ENCODE results near the gene IL13.

DNA sequence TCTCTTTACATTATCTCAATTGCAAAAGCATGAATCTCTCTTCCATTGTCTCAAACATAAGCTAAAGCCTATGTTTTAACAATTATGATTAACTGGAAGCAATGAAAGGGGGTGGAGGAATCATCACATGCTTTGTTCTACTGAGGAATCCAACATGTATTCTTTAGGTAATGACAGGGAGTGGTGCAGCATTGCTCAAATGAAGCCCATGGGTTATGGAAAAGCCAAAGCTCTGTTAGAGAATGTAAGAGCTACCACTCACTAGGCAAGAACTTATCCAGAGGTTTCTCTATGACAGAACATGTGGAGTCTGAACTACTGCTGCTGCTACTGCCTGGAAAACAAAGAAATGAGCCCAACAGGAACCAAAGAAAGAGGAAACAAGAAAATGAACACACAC lies 50.7 kb downstream of the IL13 start:
- TF ChIP-seq, protein P1, sequence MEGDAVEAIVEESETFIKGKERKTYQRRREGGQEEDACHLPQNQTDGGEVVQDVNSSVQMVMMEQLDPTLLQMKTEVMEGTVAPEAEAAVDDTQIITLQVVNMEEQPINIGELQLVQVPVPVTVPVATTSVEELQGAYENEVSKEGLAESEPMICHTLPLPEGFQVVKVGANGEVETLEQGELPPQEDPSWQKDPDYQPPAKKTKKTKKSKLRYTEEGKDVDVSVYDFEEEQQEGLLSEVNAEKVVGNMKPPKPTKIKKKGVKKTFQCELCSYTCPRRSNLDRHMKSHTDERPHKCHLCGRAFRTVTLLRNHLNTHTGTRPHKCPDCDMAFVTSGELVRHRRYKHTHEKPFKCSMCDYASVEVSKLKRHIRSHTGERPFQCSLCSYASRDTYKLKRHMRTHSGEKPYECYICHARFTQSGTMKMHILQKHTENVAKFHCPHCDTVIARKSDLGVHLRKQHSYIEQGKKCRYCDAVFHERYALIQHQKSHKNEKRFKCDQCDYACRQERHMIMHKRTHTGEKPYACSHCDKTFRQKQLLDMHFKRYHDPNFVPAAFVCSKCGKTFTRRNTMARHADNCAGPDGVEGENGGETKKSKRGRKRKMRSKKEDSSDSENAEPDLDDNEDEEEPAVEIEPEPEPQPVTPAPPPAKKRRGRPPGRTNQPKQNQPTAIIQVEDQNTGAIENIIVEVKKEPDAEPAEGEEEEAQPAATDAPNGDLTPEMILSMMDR (IDR thresholded peaks at IDR 0.05) = no peak
- no peak for TF ChIP-seq POLR2A (IDR thresholded peaks at IDR 0.05)

All from ovary (tissue), 3 donors.